GM21737 (cell line): ENCODE data around the gene RFTN1.

Experiments
- ATAC-seq: cut with Tn5 transposase; IDR thresholded peaks from one replicate; pipeline ENCODE4 v1.9.1; 2021; ENCODE audit warnings: mild to moderate bottlenecking, moderate library complexity; ENCODE audit not compliant: unreplicated experiment

The RFTN1 gene

DNA sequence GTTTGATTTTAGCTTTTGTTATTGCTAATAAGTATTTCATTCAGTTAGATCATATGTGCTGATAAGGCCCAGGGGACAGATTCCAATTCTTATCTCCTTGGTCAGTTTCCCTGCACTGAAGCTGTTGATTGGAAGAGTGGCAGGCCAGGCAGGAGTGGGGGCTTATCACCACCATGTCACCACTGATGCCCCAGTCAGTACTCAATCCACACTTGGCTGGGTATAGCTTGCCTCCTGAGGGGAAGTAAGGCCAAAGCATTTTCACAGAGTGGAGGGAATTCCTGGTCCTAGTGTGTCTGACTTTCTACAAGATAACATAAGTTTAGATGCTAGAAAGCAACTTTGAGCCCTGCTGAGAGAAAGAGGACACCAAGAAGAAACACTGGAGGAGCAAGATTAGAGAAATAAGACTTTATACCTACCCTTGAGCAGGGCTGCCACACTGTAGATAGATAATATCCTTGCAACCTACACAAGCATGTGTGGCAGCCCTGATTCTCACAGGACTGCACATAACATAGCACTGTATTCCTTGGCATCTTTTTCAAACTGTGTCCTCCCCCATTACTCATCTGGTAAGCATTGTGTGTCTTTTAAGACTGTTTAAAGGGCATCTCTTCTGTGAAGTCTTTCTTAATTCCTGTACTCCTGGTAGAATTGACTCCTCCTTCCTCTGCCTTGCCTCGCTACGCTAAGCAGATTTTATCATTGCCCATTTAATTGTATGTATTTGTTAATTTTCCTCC, 224.2 kb downstream of the RFTN1 start:
- no peak for ATAC-seq

DNA sequence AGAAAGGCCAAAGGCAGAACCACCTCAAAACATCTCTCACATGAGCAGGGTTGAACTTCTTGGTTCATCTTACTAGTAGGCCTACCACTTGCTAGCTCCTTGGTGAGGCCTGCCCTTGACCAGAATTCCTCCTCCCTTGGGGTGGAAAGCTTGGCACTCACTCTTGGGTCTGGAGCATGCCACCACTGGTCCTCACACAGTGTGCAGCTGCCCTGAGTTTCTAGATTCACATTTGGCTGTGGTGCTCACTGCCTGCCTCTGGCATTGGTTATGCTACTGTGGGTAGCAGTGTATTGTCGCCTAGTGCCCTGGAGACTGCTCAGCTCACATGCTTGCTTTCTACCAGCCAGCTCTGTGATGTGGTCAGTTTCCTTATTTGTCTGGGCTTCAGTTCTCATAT, 224.8 kb downstream of the RFTN1 start:
- ATAC-seq = no peak

DNA sequence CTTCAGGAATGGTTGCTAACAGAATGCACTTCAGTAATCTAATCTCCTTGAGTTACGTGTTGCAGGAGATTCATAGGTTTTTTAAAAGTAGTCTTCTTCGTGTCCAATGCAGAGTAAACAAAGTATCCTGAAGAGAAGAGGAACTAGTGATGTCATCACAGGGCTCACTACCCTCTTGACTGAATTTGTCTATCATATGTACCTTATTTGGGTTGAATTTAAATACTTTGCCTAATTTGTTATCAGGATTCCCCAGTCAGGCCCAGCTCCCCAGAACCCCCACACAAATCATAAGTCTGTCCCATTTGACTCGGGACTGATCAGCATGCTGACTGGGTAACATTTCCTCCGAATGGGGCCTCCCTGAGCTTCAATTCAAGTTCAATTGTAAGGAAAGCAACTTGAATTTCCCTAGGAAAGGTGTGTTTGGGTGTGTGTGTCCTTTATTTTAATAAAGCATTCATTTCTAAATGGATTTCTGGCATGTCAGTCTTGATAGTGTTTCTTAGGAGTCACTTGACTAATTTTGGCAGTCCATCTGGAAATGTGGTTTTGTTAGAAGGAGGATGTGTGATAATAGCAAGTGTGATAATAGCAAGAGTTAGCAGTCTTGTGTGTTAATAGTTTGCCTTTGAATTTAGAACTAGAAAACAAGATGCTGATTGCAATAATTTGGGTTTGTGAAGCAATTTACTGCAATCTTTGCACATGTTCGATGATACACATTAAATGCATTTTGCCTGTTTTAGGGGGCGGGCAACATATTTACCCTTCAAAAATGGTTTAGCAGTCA, 226.6 kb downstream of the RFTN1 start:
- no peak for ATAC-seq

DNA sequence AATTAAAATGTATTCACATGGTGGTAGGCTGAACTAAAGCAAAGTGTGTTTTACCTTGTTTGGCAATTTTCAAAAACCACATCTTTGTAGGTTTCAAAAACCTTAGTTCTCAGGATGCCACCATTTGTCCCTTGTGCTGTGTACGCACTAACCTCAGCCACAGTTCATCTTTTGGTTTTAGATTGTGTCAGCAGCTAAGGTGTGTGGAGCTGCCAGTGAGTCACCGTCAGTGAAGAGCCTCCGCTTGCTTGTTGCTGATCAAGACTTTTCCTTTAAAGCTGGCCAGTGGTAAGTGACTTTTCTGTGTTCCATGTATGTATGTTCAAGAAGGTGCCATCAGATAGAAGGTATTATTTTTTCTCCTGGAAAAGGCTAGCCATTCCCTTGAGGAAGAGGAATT, 227.3 kb downstream of the RFTN1 start:
- ATAC-seq = peak; percentile 64

DNA sequence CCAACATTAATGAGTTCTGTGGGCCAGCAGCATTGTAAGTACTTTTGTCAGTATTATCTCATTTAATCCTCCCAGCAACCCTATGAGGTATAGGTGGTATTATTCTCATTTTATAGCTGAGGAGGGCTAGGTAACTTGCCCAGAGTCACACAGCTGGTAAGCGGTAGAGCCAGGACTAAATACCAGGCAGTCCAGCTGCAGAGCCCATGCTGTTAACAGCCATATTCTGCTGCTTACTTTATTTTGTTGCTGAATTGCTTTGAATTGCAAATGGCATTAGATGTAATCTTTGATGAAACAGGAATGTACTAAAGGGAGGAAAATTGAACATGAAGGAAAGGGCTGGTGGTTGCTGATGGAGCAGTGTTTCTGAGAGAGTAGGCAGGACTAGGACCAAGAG, 228.9 kb downstream of the RFTN1 start:
- ATAC-seq = no peak

DNA sequence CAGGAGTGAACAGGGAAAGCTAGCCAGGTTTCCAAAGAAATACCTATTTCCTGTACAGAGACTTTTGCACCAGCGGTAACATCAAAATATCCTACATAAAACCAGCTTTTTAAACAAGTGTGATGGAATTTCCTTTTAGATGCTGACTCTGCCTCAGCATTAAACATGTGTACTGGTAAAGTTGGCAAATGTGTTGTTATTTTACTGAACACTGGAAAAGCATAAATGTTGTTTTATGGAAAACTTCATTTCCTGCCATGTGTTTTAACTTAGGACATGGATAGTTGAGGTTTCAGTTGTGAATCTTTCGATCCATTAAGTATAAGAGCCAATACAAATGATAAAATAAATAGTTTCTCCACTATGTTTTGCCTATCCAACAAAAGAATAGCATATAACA, 232.8 kb downstream of the RFTN1 start:
- ATAC-seq = no peak

DNA sequence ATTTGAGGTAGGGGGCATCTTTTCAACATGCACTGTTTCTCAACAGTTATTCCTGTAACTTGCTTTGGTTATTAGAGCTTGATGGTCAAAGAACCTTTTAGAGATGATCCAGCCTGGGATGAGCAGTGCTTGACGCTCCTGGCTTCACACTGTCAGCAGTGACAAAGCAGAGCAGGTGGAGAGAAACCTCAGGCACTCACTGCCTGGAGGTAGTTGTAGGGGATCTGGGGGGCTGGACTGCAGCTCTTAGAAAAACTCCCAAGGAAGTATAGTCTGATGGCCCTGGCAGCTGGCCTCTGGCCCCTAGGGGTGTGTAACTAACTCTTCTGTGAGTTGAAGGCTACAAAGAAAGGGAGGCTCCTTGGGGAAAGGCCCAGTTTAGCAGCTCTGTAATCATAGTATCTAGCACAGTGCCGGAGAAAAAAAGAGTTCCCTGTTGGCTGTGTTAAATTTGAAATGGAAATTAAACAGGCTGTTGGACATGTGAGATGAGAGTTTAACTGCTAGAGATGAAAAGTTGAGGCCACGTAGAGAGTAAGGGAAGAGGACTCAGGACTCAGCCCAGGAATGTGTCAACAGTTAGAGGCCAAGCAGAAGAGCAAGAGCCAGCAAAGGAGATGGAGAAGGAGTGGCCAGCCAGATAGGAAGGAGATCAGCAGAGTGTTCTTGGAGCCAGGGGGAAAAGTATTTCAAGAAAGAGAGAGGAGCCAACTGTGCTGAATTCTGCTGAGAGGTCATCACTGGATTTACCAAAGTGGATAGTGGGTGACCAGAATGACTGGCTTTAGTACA, 234.3 kb downstream of the RFTN1 start:
- ATAC-seq = no peak

DNA sequence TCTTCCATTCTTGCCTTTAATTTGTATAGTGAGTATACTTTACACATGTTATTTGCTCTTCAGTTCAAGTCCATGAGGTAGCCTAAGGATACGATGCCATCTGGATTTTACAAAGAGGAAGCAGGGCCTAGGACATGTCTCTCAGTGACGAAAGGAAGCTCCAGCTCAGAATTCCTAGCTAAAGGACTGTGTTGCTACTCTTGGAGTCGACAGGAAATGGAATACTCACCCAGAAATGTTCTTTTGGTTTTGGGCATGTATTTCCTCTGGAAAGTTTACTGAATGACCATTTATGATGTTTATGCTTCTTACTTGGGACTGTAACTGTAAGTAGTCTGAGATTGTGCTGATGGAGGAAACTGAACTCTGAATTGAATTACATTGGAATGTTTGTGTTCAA, 236.0 kb downstream of the RFTN1 start:
- no peak for ATAC-seq

DNA sequence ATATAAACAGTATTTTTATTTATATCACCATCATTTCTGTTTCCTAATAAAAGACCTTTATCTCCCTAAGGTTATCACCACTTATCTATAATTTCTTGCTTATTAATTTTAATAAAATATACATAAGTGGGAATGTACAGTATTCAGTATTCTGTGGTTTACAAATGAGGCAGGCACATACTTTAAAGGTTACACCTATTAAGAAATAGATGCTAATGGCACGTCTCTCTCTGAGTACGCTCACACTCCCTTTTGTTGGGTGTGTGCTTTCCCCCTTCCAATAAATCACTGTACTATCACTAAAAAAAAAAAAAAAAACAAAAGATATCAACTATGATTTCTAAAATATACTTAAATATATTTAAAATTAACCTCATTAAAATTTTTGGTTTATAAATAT, 239.6 kb downstream of the RFTN1 start:
- ATAC-seq = no peak

DNA sequence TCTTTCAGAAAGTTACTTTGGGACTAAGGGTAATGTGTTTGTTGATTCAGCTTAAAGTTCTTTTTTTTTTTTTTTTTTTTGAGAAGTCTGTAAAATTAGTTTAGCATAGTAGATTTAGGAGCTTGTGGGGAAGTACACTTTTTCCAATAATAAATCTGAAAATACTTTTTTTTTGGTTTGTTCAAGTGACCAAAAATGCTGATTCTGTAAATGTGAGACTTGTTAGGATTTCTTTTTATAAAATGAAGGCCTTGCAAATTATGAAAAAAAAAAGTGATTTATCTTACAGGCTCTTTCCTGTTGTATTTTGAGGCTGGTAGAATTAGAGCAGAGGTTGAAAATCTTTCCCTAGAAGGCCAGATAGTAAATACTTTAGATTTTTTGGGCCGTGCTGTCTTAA, 240.9 kb downstream of the RFTN1 start:
- no peak for ATAC-seq

DNA sequence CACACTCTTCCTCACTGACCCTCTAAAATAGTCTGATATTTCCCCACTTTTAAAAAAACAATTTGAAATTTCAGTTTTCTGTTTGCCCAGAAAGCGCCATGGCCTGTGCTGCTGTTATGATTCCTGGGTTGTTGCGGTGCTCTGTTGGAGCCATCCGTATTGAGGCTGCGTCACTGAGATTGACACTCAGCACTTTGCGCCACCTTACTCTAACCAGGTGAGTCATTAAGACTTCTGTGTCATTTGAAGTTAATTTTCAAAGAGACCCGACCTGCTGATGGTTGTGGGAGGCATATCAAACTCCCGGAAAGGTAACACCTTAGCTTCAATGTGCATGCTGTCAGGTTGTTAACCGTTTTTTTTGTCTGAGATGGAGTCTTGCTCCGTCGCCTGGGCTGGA, 242.6 kb downstream of the RFTN1 start:
- ATAC-seq = no peak

DNA sequence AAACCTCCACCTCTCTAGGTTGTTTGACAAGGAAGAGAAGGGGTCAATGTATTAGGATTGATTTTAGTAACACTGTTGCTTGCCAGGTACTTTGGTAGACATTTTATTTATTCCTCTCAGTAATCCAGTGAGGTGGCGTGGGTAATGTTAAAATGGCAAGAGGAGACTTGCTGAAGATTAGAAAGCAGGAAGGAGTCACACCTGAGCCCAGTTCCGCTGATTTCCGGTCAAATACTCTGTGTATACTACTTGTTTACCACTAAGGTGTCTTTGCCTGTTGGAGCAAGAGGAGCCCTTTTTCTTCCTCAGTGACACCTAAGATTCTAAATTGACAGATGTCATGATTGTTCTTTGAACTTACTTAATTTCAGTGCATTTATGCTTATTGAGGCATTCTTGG, 246.8 kb downstream of the RFTN1 start:
- ATAC-seq = no peak
